Ishikawa (cell line): Measurements from ENCODE around the gene LYSMD1.

Source experiments
- CEBPB ChIP-seq: IDR thresholded peaks from 2 replicates; pipeline ENCODE4 v1.6.1; 2012
- CREB1 ChIP-seq: IDR thresholded peaks from 2 replicates; pipeline ENCODE4 v1.6.1; 2012; ENCODE audit warnings: low read depth
- EGR1 ChIP-seq: IDR thresholded peaks from 2 replicates; pipeline ENCODE4 v1.6.1; 2012
- EP300 ChIP-seq: IDR thresholded peaks from 2 replicates; pipeline ENCODE4 v1.6.1; 2012; ENCODE audit warnings: borderline replicate concordance
- FOXM1 ChIP-seq: IDR thresholded peaks from 2 replicates; pipeline ENCODE4 v1.6.1; 2012; ENCODE audit warnings: low read depth, borderline replicate concordance
- NFIC ChIP-seq: IDR thresholded peaks from 2 replicates; pipeline ENCODE4 v1.6.1; 2012
- RAD21 ChIP-seq: IDR thresholded peaks from 2 replicates; pipeline ENCODE4 v1.6.1; 2012; ENCODE audit warnings: low read depth
- TAF1 ChIP-seq: IDR thresholded peaks from 2 replicates; pipeline ENCODE4 v1.6.1; 2012; ENCODE audit warnings: low read depth, mild to moderate bottlenecking
- TCF12 ChIP-seq: IDR thresholded peaks from 2 replicates; pipeline ENCODE4 v1.6.1; 2012; ENCODE audit warnings: low read depth
- TEAD4 ChIP-seq: IDR thresholded peaks from 2 replicates; pipeline ENCODE4 v1.6.1; 2012
- YY1 ChIP-seq: IDR thresholded peaks from 2 replicates; pipeline ENCODE4 v1.6.1; 2012; ENCODE audit warnings: low read depth
- ZBTB7A ChIP-seq: IDR thresholded peaks from 2 replicates; pipeline ENCODE4 v1.6.1; 2012; ENCODE audit warnings: low read depth
- TF ChIP-seq, protein P1 (sequence below): IDR thresholded peaks from 2 replicates; pipeline ENCODE4 v1.6.1; 2012
- TF ChIP-seq, protein P2 (sequence below): IDR thresholded peaks from 2 replicates; pipeline ENCODE4 v1.6.1; 2012
- TF ChIP-seq, protein P3 (sequence below): IDR thresholded peaks from 2 replicates; pipeline ENCODE4 v1.6.1; 2012; ENCODE audit warnings: low read depth, mild to moderate bottlenecking

LYSMD1 gene

GRCh38 chr1:151196292-151196800 lies 30.6 kb upstream of the LYSMD1 start:
- no peak for TF ChIP-seq CREB1
- TF ChIP-seq TAF1: no peak
- TF ChIP-seq RAD21: peak; percentile 69
- TF ChIP-seq NFIC: no peak

- 0 out of 2 replicates have a peak, but pooled peaks have one; percentile 5 for TF ChIP-seq TAF1
- TF ChIP-seq TCF12: peak; percentile 86
- TF ChIP-seq NFIC: peak; percentile 85
- TF ChIP-seq, protein P1, sequence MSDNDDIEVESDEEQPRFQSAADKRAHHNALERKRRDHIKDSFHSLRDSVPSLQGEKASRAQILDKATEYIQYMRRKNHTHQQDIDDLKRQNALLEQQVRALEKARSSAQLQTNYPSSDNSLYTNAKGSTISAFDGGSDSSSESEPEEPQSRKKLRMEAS: peak; percentile 48; the same call in 1 of the 2 replicates
- peak; percentile 83 for TF ChIP-seq EP300
- peak; percentile 74; the same call in 1 of the 2 replicates for TF ChIP-seq CEBPB
- peak; percentile 31; the same call in 1 of the 2 replicates for TF ChIP-seq YY1
- TF ChIP-seq ZBTB7A: peak; percentile 78
- TF ChIP-seq TEAD4: peak; percentile 100
- peak; percentile 49; the same call in 1 of the 2 replicates for TF ChIP-seq CREB1
- TF ChIP-seq EGR1: peak; percentile 93
These were observed 29.3 kb upstream of the LYSMD1 start for GRCh38 chr1:151194894-151195594.

DNA sequence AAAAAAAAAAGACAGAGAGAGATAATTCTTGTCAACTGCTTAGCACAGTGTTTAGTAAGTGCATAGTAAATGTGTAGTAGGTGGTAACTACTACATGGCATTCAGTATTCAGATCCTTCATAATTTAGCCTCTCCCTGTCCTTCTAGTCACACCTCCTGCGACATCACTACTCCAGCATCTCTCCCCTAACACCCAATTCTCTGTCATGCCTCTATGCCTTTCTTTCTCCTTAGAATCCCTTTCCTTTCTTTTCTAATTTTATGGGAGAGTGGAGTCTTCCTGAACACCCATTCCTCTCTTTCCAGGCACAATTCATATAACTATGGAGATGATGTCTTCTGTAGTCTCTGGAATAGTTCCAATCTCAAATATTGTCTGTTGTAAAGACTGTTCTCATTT lies 28.2 kb upstream of the LYSMD1 start:
- TF ChIP-seq FOXM1: no peak
- no peak for TF ChIP-seq TEAD4
- no peak for TF ChIP-seq EP300
- TF ChIP-seq ZBTB7A: no peak
- TF ChIP-seq YY1: no peak
- TF ChIP-seq, protein P2, sequence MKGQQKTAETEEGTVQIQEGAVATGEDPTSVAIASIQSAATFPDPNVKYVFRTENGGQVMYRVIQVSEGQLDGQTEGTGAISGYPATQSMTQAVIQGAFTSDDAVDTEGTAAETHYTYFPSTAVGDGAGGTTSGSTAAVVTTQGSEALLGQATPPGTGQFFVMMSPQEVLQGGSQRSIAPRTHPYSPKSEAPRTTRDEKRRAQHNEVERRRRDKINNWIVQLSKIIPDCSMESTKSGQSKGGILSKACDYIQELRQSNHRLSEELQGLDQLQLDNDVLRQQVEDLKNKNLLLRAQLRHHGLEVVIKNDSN: no peak
- TF ChIP-seq, protein P1: no peak
- TF ChIP-seq CEBPB: no peak
- no peak for TF ChIP-seq CREB1
- TF ChIP-seq TCF12: no peak
- no peak for TF ChIP-seq TAF1
- TF ChIP-seq EGR1: no peak
- no peak for TF ChIP-seq NFIC
- TF ChIP-seq, protein P3, sequence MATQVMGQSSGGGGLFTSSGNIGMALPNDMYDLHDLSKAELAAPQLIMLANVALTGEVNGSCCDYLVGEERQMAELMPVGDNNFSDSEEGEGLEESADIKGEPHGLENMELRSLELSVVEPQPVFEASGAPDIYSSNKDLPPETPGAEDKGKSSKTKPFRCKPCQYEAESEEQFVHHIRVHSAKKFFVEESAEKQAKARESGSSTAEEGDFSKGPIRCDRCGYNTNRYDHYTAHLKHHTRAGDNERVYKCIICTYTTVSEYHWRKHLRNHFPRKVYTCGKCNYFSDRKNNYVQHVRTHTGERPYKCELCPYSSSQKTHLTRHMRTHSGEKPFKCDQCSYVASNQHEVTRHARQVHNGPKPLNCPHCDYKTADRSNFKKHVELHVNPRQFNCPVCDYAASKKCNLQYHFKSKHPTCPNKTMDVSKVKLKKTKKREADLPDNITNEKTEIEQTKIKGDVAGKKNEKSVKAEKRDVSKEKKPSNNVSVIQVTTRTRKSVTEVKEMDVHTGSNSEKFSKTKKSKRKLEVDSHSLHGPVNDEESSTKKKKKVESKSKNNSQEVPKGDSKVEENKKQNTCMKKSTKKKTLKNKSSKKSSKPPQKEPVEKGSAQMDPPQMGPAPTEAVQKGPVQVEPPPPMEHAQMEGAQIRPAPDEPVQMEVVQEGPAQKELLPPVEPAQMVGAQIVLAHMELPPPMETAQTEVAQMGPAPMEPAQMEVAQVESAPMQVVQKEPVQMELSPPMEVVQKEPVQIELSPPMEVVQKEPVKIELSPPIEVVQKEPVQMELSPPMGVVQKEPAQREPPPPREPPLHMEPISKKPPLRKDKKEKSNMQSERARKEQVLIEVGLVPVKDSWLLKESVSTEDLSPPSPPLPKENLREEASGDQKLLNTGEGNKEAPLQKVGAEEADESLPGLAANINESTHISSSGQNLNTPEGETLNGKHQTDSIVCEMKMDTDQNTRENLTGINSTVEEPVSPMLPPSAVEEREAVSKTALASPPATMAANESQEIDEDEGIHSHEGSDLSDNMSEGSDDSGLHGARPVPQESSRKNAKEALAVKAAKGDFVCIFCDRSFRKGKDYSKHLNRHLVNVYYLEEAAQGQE: no peak

- TF ChIP-seq CREB1 (no peak), CEBPB (no peak), YY1 (no peak)
These were observed 27.6 kb upstream of the LYSMD1 start for GRCh38 chr1:151193304-151193703.

GRCh38 chr1:151192047-151192446 lies 26.3 kb upstream of the LYSMD1 start:
- TF ChIP-seq NFIC (no peak), TEAD4 (no peak), CEBPB (no peak), CREB1 (no peak), EP300 (no peak), ZBTB7A (no peak), YY1 (no peak), TCF12 (no peak), EGR1 (no peak), FOXM1 (no peak), RAD21 (no peak), TAF1 (no peak)
- TF ChIP-seq, protein P1: no peak
- TF ChIP-seq, protein P3: no peak
- TF ChIP-seq, protein P2: no peak
